MM.1S (cell line): Measurements from ENCODE around the gene MAP3K5.

Source experiments
- DNase-seq: peaks from one replicate; pipeline ENCODE4 v3.0.0-alpha.2; 2015
- H2AFZ ChIP-seq: fragments of 300-600 bp; sonication (generic); 2 replicates; pipeline ENCODE4 v1.6.0; 2016; ENCODE audit warnings: antibody characterized with exemption, low read length
- H3F3A ChIP-seq: fragments of 300-600 bp; sonication (generic); 2 replicates; pipeline ENCODE4 v1.6.1; 2016; ENCODE audit warnings: mild to moderate bottlenecking, antibody characterized with exemption, low read length, moderate library complexity, mixed read lengths; ENCODE audit not compliant: insufficient read depth
- H3K27ac ChIP-seq: fragments of 300-600 bp; sonication (generic); 2 replicates; pipeline ENCODE4 v1.5.1; 2016; ENCODE audit warnings: mild to moderate bottlenecking, low read length
- H3K27me3 ChIP-seq: fragments of 300-600 bp; sonication (generic); replicated peaks from 2 replicates; pipeline ENCODE4 v1.6.0; 2016; ENCODE audit warnings: low read length; ENCODE audit not compliant: insufficient read depth
- H3K36me3 ChIP-seq: fragments of 300-600 bp; sonication (generic); replicated peaks from 2 replicates; pipeline ENCODE4 v1.6.1; 2016; ENCODE audit warnings: mild to moderate bottlenecking, low read length, mixed read lengths; ENCODE audit not compliant: insufficient read depth
- H3K4me1 ChIP-seq: fragments of 300-600 bp; sonication (generic); 2 replicates; pipeline ENCODE4 v1.6.1; 2016; ENCODE audit warnings: low read length, mixed read lengths
- H3K4me2 ChIP-seq: fragments of 300-600 bp; sonication (generic); 2 replicates; pipeline ENCODE4 v1.6.0; 2016; ENCODE audit warnings: low read depth, low read length
- H3K4me3 ChIP-seq: fragments of 300-600 bp; sonication (generic); 2 replicates; pipeline ENCODE4 v1.5.1; 2016; ENCODE audit warnings: low read length, mixed read lengths
- H3K79me2 ChIP-seq: fragments of 300-600 bp; sonication (generic); 2 replicates; pipeline ENCODE4 v1.6.1; 2016; ENCODE audit warnings: mixed run types, low read length, mixed read lengths
- H3K9ac ChIP-seq: fragments of 300-600 bp; sonication (generic); 2 replicates; pipeline ENCODE4 v1.6.1; 2016; ENCODE audit warnings: low read length, mixed read lengths
- H3K9me2 ChIP-seq: fragments of 300-600 bp; sonication (generic); replicated peaks from 2 replicates; pipeline ENCODE4 v1.6.1; 2016; ENCODE audit warnings: mild to moderate bottlenecking, low read length, mixed read lengths; ENCODE audit not compliant: insufficient read depth
- H3K9me3 ChIP-seq: fragments of 300-600 bp; sonication (generic); replicated peaks from 2 replicates; pipeline ENCODE4 v1.6.1; 2016; ENCODE audit warnings: mild to moderate bottlenecking, low read length, mixed read lengths; ENCODE audit not compliant: insufficient read depth
- H4K20me1 ChIP-seq: fragments of 300-600 bp; sonication (generic); 2 replicates; pipeline ENCODE4 v1.6.1; 2016; ENCODE audit warnings: mild to moderate bottlenecking, low read length, moderate library complexity, mixed read lengths; ENCODE audit not compliant: insufficient read depth
- EZH2 ChIP-seq: fragments of 300-600 bp; sonication (generic); optimal IDR thresholded peaks from 2 replicates; pipeline ENCODE3; 2017; ENCODE audit warnings: low read depth, mild to moderate bottlenecking, antibody characterized with exemption, low read length, mixed read lengths
- EZH2phosphoT487 ChIP-seq: fragments of 300-600 bp; sonication (generic); IDR thresholded peaks from 2 replicates; pipeline ENCODE4 v1.6.1; 2018; ENCODE audit warnings: antibody characterized with exemption, low read length
- TF ChIP-seq, protein P1 (sequence below): fragments of 300-600 bp; sonication (generic); IDR thresholded peaks from 2 replicates; pipeline ENCODE4 v1.5.1; 2016; ENCODE audit warnings: antibody characterized with exemption, low read length, mixed read lengths

The MAP3K5 gene

GRCh38 chr6:136744889-136745288 is 47.4 kb downstream of the MAP3K5 start:
- Histone ChIP-seq H3K4me1 (no peaks in the 10 kb centered on the region), H4K20me1 (no peaks in the 10 kb centered on the region), H3K79me2 (peaks cover 68% of the 10 kb centered on the region), H2AFZ (no peak overlapping the region), H3K4me3 (no peak overlapping the region), H3F3A (no peaks in the 10 kb centered on the region), H3K36me3 (no peaks in the 10 kb centered on the region), H3K27me3 (no peaks in the 10 kb centered on the region), H3K9me3 (no peaks in the 10 kb centered on the region), H3K9ac (no peak overlapping the region), H3K27ac (no peak overlapping the region), H3K9me2 (no peaks in the 10 kb centered on the region), H3K4me2 (no peak overlapping the region)
- no peak for DNase-seq
- TF ChIP-seq, protein P1, sequence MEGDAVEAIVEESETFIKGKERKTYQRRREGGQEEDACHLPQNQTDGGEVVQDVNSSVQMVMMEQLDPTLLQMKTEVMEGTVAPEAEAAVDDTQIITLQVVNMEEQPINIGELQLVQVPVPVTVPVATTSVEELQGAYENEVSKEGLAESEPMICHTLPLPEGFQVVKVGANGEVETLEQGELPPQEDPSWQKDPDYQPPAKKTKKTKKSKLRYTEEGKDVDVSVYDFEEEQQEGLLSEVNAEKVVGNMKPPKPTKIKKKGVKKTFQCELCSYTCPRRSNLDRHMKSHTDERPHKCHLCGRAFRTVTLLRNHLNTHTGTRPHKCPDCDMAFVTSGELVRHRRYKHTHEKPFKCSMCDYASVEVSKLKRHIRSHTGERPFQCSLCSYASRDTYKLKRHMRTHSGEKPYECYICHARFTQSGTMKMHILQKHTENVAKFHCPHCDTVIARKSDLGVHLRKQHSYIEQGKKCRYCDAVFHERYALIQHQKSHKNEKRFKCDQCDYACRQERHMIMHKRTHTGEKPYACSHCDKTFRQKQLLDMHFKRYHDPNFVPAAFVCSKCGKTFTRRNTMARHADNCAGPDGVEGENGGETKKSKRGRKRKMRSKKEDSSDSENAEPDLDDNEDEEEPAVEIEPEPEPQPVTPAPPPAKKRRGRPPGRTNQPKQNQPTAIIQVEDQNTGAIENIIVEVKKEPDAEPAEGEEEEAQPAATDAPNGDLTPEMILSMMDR = no peak
- no peak for TF ChIP-seq EZH2
- no peak for TF ChIP-seq EZH2phosphoT487

DNA sequence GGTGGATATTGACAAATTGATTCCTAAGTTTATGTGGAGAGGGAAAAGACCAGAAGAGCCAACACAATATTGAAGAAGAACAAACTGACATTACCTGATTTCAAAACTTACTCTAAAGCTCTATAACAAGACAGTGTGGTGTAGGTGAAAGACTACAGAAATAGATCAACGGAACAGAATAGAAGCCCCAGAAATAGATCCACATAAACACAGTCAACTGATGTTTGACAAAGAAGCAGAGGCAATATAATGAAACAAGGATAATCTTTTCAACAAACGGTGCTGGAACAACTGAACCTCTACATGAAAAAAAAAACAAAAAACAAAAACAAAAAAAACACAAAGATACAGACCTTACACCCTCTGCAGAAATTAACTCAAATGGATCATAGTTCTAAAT is 50.2 kb downstream of the MAP3K5 start:
- no peak overlapping the region for H2AFZ ChIP-seq
- no peak overlapping the region for H3K4me2 ChIP-seq
- no peaks in the 10 kb centered on the region for H3K27me3 ChIP-seq
- no peaks in the 10 kb centered on the region for H3K36me3 ChIP-seq
- no peaks in the 10 kb centered on the region for H3K9me3 ChIP-seq
- no peak for DNase-seq
- H3K79me2 ChIP-seq = peaks cover 68% of the 10 kb centered on the region
- no peaks in the 10 kb centered on the region for H3K4me1 ChIP-seq
- H3K9me2 ChIP-seq = no peaks in the 10 kb centered on the region
- no peaks in the 10 kb centered on the region for H3F3A ChIP-seq
- H4K20me1 ChIP-seq = no peaks in the 10 kb centered on the region
- no peak overlapping the region for H3K4me3 ChIP-seq
- no peak overlapping the region for H3K9ac ChIP-seq
- TF ChIP-seq EZH2phosphoT487 (no peak), EZH2 (no peak)
- TF ChIP-seq, protein P1 = no peak
- no peak overlapping the region for H3K27ac ChIP-seq

GRCh38 chr6:136740050-136740974 is 52.0 kb downstream of the MAP3K5 start:
- Histone ChIP-seq H3K9me3 (no peaks in the 10 kb centered on the region), H3K4me2 (no peak overlapping the region), H3K9me2 (no peaks in the 10 kb centered on the region), H3K27me3 (no peaks in the 10 kb centered on the region), H3K9ac (no peak overlapping the region), H3F3A (no peaks in the 10 kb centered on the region), H3K36me3 (no peaks in the 10 kb centered on the region), H3K4me3 (no peak overlapping the region), H4K20me1 (no peaks in the 10 kb centered on the region), H3K79me2 (peaks cover 52% of the 10 kb centered on the region), H2AFZ (no peak overlapping the region), H3K4me1 (no peaks in the 10 kb centered on the region), H3K27ac (no peak overlapping the region)
- no peak for TF ChIP-seq EZH2
- TF ChIP-seq, protein P1 = no peak
- no peak for TF ChIP-seq EZH2phosphoT487
- no peak for DNase-seq
